ENCODE measurements around the gene USP13. TPM values are rescaled to one million over a fixed set of nuclear protein-coding genes. Genes with fewer than 3 reads are reported as not detected.

The USP13 gene
- total and polyA plus RNA-seq, 2 experiments from 2014 or later = 9.6 to 22.7 TPM

GRCh38 chr3:179822296-179822695, 169.5 kb downstream of the USP13 start:
- H3K27ac ChIP-seq (ENCODE audit: low read depth) = no peak overlapping the region
- Mint-ChIP-seq H3K27ac (no peak overlapping the region), H3K27me3 (ENCODE audit: insufficient read depth, low read depth, poor library complexity) (peaks cover 2% of the 10 kb centered on the region), H3K4me1 (peaks cover 24% of the 10 kb centered on the region), H3K36me3 (ENCODE audit: low read depth) (no peaks in the 10 kb centered on the region), H3K9me3 (no peaks in the 10 kb centered on the region), H3K4me3 (no peak overlapping the region)
- H3K79me2 ChIP-seq (replicated peaks; ENCODE audit: insufficient read depth) = no peaks in the 10 kb centered on the region
- no peaks in the 10 kb centered on the region for H3F3A ChIP-seq (replicated peaks; ENCODE audit: low read depth)
- H2AFZ ChIP-seq = no peak overlapping the region
- no peak for ATAC-seq
- H3K27me3 ChIP-seq (ENCODE audit: insufficient read depth) = no peaks in the 10 kb centered on the region
- H3K4me1 ChIP-seq (ENCODE audit: insufficient read depth) = peaks cover 12% of the 10 kb centered on the region
- DNase-seq (ENCODE audit: low spot score) = no peak
- H4K20me1 ChIP-seq (replicated peaks; ENCODE audit: insufficient read depth) = no peaks in the 10 kb centered on the region
- peaks cover 2% of the 10 kb centered on the region; the same call in 1 of the 2 replicates for H3K9me2 ChIP-seq (ENCODE audit: insufficient read depth)
- H3K4me3 ChIP-seq = no peak overlapping the region
- TF ChIP-seq JUNB (IDR thresholded peaks at IDR 0.05; ENCODE audit: unreplicated experiment) = no peak
- TF ChIP-seq ZNF114 (CRISPR knock-in tag; IDR thresholded peaks at IDR 0.05) = no peak
- TF ChIP-seq CREB1 (CRISPR knock-in tag; IDR thresholded peaks at IDR 0.05; ENCODE audit: low read depth) = no peak
- no peak for TF ChIP-seq ETS1 (IDR thresholded peaks at IDR 0.05)
- no peak for TF ChIP-seq NANOG (IDR thresholded peaks at IDR 0.05; ENCODE audit: borderline replicate concordance)
- no peak for TF ChIP-seq EZH2 (IDR thresholded peaks at IDR 0.05; ENCODE audit: low read depth, unreplicated experiment)
- no peak overlapping the region for H3K4me2 ChIP-seq
- H3K36me3 ChIP-seq (ENCODE audit: insufficient read depth) = no peaks in the 10 kb centered on the region

- H3K36me3 ChIP-seq (ENCODE audit: insufficient read depth) = no peaks in the 10 kb centered on the region
- H3K4me1 Mint-ChIP-seq = peaks cover 27% of the 10 kb centered on the region
- H3K27ac ChIP-seq (ENCODE audit: low read depth) = no peak overlapping the region
- H3K4me3 ChIP-seq = no peak overlapping the region
- no peaks in the 10 kb centered on the region for H3F3A ChIP-seq (replicated peaks; ENCODE audit: low read depth)
- H3K79me2 ChIP-seq (replicated peaks; ENCODE audit: insufficient read depth) = no peaks in the 10 kb centered on the region
- no peaks in the 10 kb centered on the region for H3K36me3 Mint-ChIP-seq (ENCODE audit: low read depth)
- peak overlapping the region; percentile 80; the same call in 1 of the 2 replicates for H3K27ac Mint-ChIP-seq
- H3K4me1 ChIP-seq (ENCODE audit: insufficient read depth) = peaks cover 12% of the 10 kb centered on the region
- no peak overlapping the region for H2AFZ ChIP-seq
- DNase-seq (ENCODE audit: low spot score) = no peak
- no peaks in the 10 kb centered on the region for H3K27me3 ChIP-seq (ENCODE audit: insufficient read depth)
- peaks cover 4% of the 10 kb centered on the region; the same call in 1 of the 2 replicates for H3K9me2 ChIP-seq (ENCODE audit: insufficient read depth)
- no peaks in the 10 kb centered on the region for H3K9me3 Mint-ChIP-seq
- no peaks in the 10 kb centered on the region for H4K20me1 ChIP-seq (replicated peaks; ENCODE audit: insufficient read depth)
- ATAC-seq = peak; percentile 26; the same call in 1 of the 3 replicates
- peak overlapping the region; percentile 12; the same call in 1 of the 2 replicates for H3K4me2 ChIP-seq
- H3K27me3 Mint-ChIP-seq (ENCODE audit: insufficient read depth, low read depth, poor library complexity) = peaks cover 3% of the 10 kb centered on the region
- H3K4me3 Mint-ChIP-seq = no peak overlapping the region; the same call in 2 of the 3 replicates
- TF ChIP-seq CTCF (conservative IDR thresholded peaks at IDR 0.05; ENCODE audit: low read depth in 2 of 2) = no peak
- no peak for TF ChIP-seq EZH2phosphoT487 (IDR thresholded peaks at IDR 0.05; ENCODE audit: unreplicated experiment)
- no peak for TF ChIP-seq ZNF114 (CRISPR knock-in tag; IDR thresholded peaks at IDR 0.05)
- no peak for TF ChIP-seq ETS1 (IDR thresholded peaks at IDR 0.05)
- no peak for TF ChIP-seq ZNF462 (CRISPR knock-in tag; IDR thresholded peaks at IDR 0.05)
- TF ChIP-seq ZNF331 (CRISPR knock-in tag; IDR thresholded peaks at IDR 0.05; ENCODE audit: low read depth) = no peak
Measured at GRCh38 chr3:179825527-179826246, 172.8 kb downstream of the USP13 start.
